GM18870 (cell line): ENCODE measurements around the gene PAK1.
A peak's percentile ranks its signal among the peaks of the same experiment; 100 is the strongest.

Experiments
- ATAC-seq: cut with Tn5 transposase; IDR thresholded peaks from one replicate; pipeline ENCODE4 v1.9.1; 2021; ENCODE audit warnings: moderate library complexity; ENCODE audit not compliant: unreplicated experiment

PAK1 gene

GRCh38 chr11:77440678-77441077 lies 33.2 kb downstream of the PAK1 start:
- no peak for ATAC-seq

- no peak for ATAC-seq
Measured at GRCh38 chr11:77438487-77438886, 35.4 kb downstream of the PAK1 start.

- ATAC-seq, result no peak
Measured at GRCh38 chr11:77436969-77437368, 36.9 kb downstream of the PAK1 start.

GRCh38 chr11:77436506-77436905 lies 37.4 kb downstream of the PAK1 start:
- no peak for ATAC-seq

- ATAC-seq, result no peak
Measured at GRCh38 chr11:77435972-77436371, 37.9 kb downstream of the PAK1 start.

- ATAC-seq, result no peak
Measured at GRCh38 chr11:77431813-77432212, 42.1 kb downstream of the PAK1 start.

GRCh38 chr11:77428598-77428997 lies 45.3 kb downstream of the PAK1 start:
- no peak for ATAC-seq

GRCh38 chr11:77425346-77425745 lies 48.5 kb downstream of the PAK1 start:
- no peak for ATAC-seq

GRCh38 chr11:77424644-77425043 lies 49.2 kb downstream of the PAK1 start:
- ATAC-seq, result no peak

- no peak for ATAC-seq
Measured at GRCh38 chr11:77423624-77424023, 50.3 kb downstream of the PAK1 start.

- no peak for ATAC-seq
Measured at GRCh38 chr11:77422687-77423086, 51.2 kb downstream of the PAK1 start.

GRCh38 chr11:77421041-77421723 lies 52.7 kb downstream of the PAK1 start:
- no peak for ATAC-seq

- ATAC-seq, result no peak
Measured at GRCh38 chr11:77418971-77419597, 54.8 kb downstream of the PAK1 start.

GRCh38 chr11:77418155-77418970 lies 55.5 kb downstream of the PAK1 start:
- no peak for ATAC-seq

- no peak for ATAC-seq
Measured at GRCh38 chr11:77416357-77416756, 57.5 kb downstream of the PAK1 start.

- ATAC-seq, result no peak
Measured at GRCh38 chr11:77413850-77414460, 59.9 kb downstream of the PAK1 start.

- no peak for ATAC-seq
Measured at GRCh38 chr11:77412814-77413213, 61.1 kb downstream of the PAK1 start.

GRCh38 chr11:77411717-77412441 lies 62.0 kb downstream of the PAK1 start:
- ATAC-seq, result peak; percentile 66

- peak; percentile 26 for ATAC-seq
Measured at GRCh38 chr11:77411137-77411707, 62.7 kb downstream of the PAK1 start.

- no peak for ATAC-seq
Measured at GRCh38 chr11:77410076-77410827, 63.6 kb downstream of the PAK1 start.
